ENCODE measurements around the gene PLEKHJ1. TPM values are rescaled to one million over a fixed set of nuclear protein-coding genes. Genes with fewer than 3 reads are reported as not detected.
A peak's percentile ranks its signal among the peaks of the same experiment; 100 is the strongest.

The PLEKHJ1 gene
- total and polyA plus RNA-seq, 9 of the 15 experiments (the other 6 are each of a cell fraction or from before 2014, with no cell fraction given), result 1.5 to 188 (median 63.9) TPM

- TF ChIP-seq MAX (CRISPR knock-in tag; IDR thresholded peaks at IDR 0.05) (peak; percentile 76), HNRNPK (IDR thresholded peaks at IDR 0.05; ENCODE audit: low read depth, low read length, poor library complexity, severe bottlenecking) (no peak), TRIM24 (IDR thresholded peaks at IDR 0.05) (peak in 1 of 2 experiments; percentile 43; a peak in 2 of 4 replicates), ADNP (tag; IDR thresholded peaks at IDR 0.05) (no peak), PREB (CRISPR knock-in tag; IDR thresholded peaks at IDR 0.05) (no peak), MIER1 (IDR thresholded peaks at IDR 0.05; ENCODE audit: low read depth) (no peak), PHF20 (IDR thresholded peaks at IDR 0.05; ENCODE audit: partially characterized antibody) (peak; percentile 31), ZBTB8A (IDR thresholded peaks at IDR 0.05; ENCODE audit: partially characterized antibody) (no peak), MXD1 (CRISPR knock-in tag; IDR thresholded peaks at IDR 0.05; ENCODE audit: borderline replicate concordance, poor library complexity, severe bottlenecking) (no peak), ZBTB26 (CRISPR knock-in tag; IDR thresholded peaks at IDR 0.05) (peak; percentile 19; the same call in 1 of the 2 replicates), SUPT5H (IDR thresholded peaks at IDR 0.05) (peak; percentile 72), SAFB (IDR thresholded peaks at IDR 0.05; ENCODE audit: borderline replicate concordance, low read depth, low read length) (no peak), HMGN3 (IDR thresholded peaks at IDR 0.05; ENCODE audit: borderline replicate concordance, extremely low read depth, insufficient read length, low read depth, low read length) (peak; percentile 97), ZNF644 (tag; IDR thresholded peaks at IDR 0.05; ENCODE audit: low read depth) (no peak), PTBP1 (IDR thresholded peaks at IDR 0.05; ENCODE audit: low read depth, low read length) (peak; percentile 43; the same call in 1 of the 2 replicates), HMG20B (CRISPR knock-in tag; IDR thresholded peaks at IDR 0.05) (no peak), XRCC4 (IDR thresholded peaks at IDR 0.05; ENCODE audit: extremely low read depth, insufficient read depth, insufficient read length) (no peak), BRCA1 (IDR thresholded peaks at IDR 0.05) (no peak), BRCA1 (CRISPR knock-in tag; IDR thresholded peaks at IDR 0.05) (no peak), ZNF696 (CRISPR knock-in tag; conservative IDR thresholded peaks at IDR 0.05) (no peak), ZNF655 (CRISPR knock-in tag; IDR thresholded peaks at IDR 0.05) (no peak), CBX1 (IDR thresholded peaks at IDR 0.05; ENCODE audit: low read depth) (peak; percentile 85), HSF4 (CRISPR knock-in tag; IDR thresholded peaks at IDR 0.05; ENCODE audit: borderline replicate concordance) (no peak), FOXA1 (IDR thresholded peaks at IDR 0.05; ENCODE audit: borderline replicate concordance) (no peak), KLF10 (CRISPR knock-in tag; IDR thresholded peaks at IDR 0.05) (no peak), BDP1 (IDR thresholded peaks at IDR 0.05; ENCODE audit: insufficient read depth, insufficient read length) (no peak)
These were observed 37.4 kb upstream of the PLEKHJ1 start (continued) for GRCh38 chr19:2273356-2274184.

Measured in K562 (cell line).